Neural progenitor cell (in vitro differentiated cells): Measurements from ENCODE around the gene ARHGAP31. TPM values are rescaled to one million over a fixed set of nuclear protein-coding genes. Genes with fewer than 3 reads are reported as not detected.

Source experiments
- DNase-seq: peaks from one replicate; pipeline ENCODE4 v3.0.0-alpha.2; 2016; ENCODE audit warnings: low spot score
- H2AFZ ChIP-seq: fragments of 200-600 bp; sonication (generic); replicated peaks from 2 replicates; pipeline ENCODE4 v1.6.1; 2016; ENCODE audit warnings: antibody characterized with exemption
- H3F3A ChIP-seq: fragments of 200-600 bp; sonication (generic); 2 replicates; pipeline ENCODE4 v1.6.1; 2016; ENCODE audit warnings: antibody characterized with exemption, low read depth
- H3K27ac ChIP-seq: fragments of 200-600 bp; sonication (generic); 2 replicates; pipeline ENCODE4 v1.5.1; 2016; ENCODE audit warnings: mild to moderate bottlenecking
- H3K27me3 ChIP-seq: fragments of 200-600 bp; sonication (generic); 2 replicates; pipeline ENCODE4 v1.6.1; 2016; ENCODE audit warnings: mild to moderate bottlenecking, moderate library complexity
- H3K36me3 ChIP-seq: fragments of 200-600 bp; sonication (generic); 2 replicates; pipeline ENCODE4 v1.5.1; 2016
- H3K4me1 ChIP-seq: fragments of 200-600 bp; sonication (generic); 2 replicates; pipeline ENCODE4 v1.6.1; 2016; ENCODE audit warnings: mixed run types
- H3K4me2 ChIP-seq: fragments of 200-600 bp; sonication (generic); 2 replicates; pipeline ENCODE4 v1.6.1; 2016
- H3K4me3 ChIP-seq: fragments of 200-600 bp; sonication (generic); 2 replicates; pipeline ENCODE4 v1.5.1; 2016
- H3K79me2 ChIP-seq: fragments of 200-600 bp; sonication (generic); 2 replicates; pipeline ENCODE4 v1.6.1; 2016; ENCODE audit warnings: low read depth
- H3K9ac ChIP-seq: fragments of 200-600 bp; sonication (generic); 2 replicates; pipeline ENCODE4 v1.6.1; 2016
- H3K9me3 ChIP-seq: fragments of 200-600 bp; sonication (generic); 2 replicates; pipeline ENCODE4 v1.5.1; 2016; ENCODE audit warnings: low read depth
- H4K20me1 ChIP-seq: fragments of 200-600 bp; sonication (generic); 2 replicates; pipeline ENCODE4 v1.6.1; 2016; ENCODE audit warnings: low read depth
- H3K27ac Mint-ChIP-seq: 3 replicates; pipeline ENCODE4 v1.8.0; 2021; ENCODE audit warnings: mixed read lengths
- H3K27me3 Mint-ChIP-seq: 2 replicates; pipeline ENCODE4 v1.8.0; 2022; ENCODE audit warnings: low read depth, mild to moderate bottlenecking, inconsistent platforms, moderate library complexity, mixed read lengths; ENCODE audit not compliant: insufficient read depth
- H3K36me3 Mint-ChIP-seq: 3 replicates; pipeline ENCODE4 v1.8.0; 2021; ENCODE audit warnings: mixed read lengths
- H3K4me1 Mint-ChIP-seq: 3 replicates; pipeline ENCODE4 v1.8.0; 2021; ENCODE audit warnings: mixed read lengths
- H3K4me3 Mint-ChIP-seq: 3 replicates; pipeline ENCODE4 v1.8.0; 2021; ENCODE audit warnings: mild to moderate bottlenecking, moderate library complexity, mixed read lengths
- H3K9me3 Mint-ChIP-seq: 3 replicates; pipeline ENCODE4 v1.8.0; 2020; ENCODE audit warnings: mixed read lengths
- EZH2 ChIP-seq: fragments of 200-600 bp; sonication (generic); IDR thresholded peaks from 2 replicates; pipeline ENCODE4 v1.6.1; 2017; ENCODE audit warnings: antibody characterized with exemption, mild to moderate bottlenecking, moderate library complexity
- EZH2phosphoT487 ChIP-seq: fragments of 200-600 bp; sonication (generic); IDR thresholded peaks from 2 replicates; pipeline ENCODE4 v1.6.1; 2017; ENCODE audit warnings: antibody characterized with exemption
- total RNA-seq: library from RNA; depleted of rRNA; stranded (reverse); fragments of >200 nt; gene quantifications from 2 replicates; pipeline ENCODE4 v1.2.3, GENCODE V29; 2015; ENCODE audit warnings: low replicate concordance
- TF ChIP-seq, protein P1 (sequence below): fragments of 200-600 bp; sonication (generic); IDR thresholded peaks from 2 replicates; pipeline ENCODE4 v1.5.1; 2017; ENCODE audit warnings: antibody characterized with exemption, mild to moderate bottlenecking

Gene ARHGAP31
- total RNA-seq, 1 donor from 2014 or later = 0.13 TPM

DNA sequence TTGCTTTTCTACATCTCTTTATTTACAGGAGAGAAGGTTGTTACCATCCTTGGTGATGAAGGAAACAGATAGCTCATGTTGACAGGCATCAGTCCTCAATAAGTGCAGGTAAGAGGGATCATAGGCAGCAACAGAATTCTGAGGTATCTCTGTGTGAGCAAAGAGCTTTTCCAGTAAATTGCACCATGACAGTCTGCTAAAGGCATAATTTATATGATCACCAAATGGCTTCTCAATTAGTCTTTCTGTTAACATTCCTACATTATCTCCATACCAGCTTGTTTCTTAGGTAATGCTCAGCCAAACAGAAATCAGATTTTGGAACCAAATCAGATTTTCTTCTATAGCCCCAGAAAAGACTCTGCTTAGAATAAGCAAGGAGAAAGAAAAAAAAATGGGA, 3.6 kb upstream of the ARHGAP31 start:
- H4K20me1 ChIP-seq = no peaks in the 10 kb centered on the region
- H3K4me3 Mint-ChIP-seq = no peak overlapping the region
- no peak overlapping the region for H3K27ac Mint-ChIP-seq
- H3K27me3 ChIP-seq = peaks cover 39% of the 10 kb centered on the region
- H3K79me2 ChIP-seq = no peaks in the 10 kb centered on the region
- no peak overlapping the region for H3K27ac ChIP-seq
- no peak overlapping the region for H2AFZ ChIP-seq
- H3K4me1 ChIP-seq = peaks cover 7% of the 10 kb centered on the region
- no peaks in the 10 kb centered on the region for H3K36me3 ChIP-seq
- no peaks in the 10 kb centered on the region for H3F3A ChIP-seq
- no peak overlapping the region for H3K4me3 ChIP-seq
- peaks cover 9% of the 10 kb centered on the region for H3K9me3 ChIP-seq
- no peak overlapping the region for H3K4me2 ChIP-seq
- no peak for DNase-seq
- H3K9me3 Mint-ChIP-seq = peaks cover 13% of the 10 kb centered on the region
- TF ChIP-seq EZH2 (no peak), EZH2phosphoT487 (no peak)
- TF ChIP-seq, protein P1, sequence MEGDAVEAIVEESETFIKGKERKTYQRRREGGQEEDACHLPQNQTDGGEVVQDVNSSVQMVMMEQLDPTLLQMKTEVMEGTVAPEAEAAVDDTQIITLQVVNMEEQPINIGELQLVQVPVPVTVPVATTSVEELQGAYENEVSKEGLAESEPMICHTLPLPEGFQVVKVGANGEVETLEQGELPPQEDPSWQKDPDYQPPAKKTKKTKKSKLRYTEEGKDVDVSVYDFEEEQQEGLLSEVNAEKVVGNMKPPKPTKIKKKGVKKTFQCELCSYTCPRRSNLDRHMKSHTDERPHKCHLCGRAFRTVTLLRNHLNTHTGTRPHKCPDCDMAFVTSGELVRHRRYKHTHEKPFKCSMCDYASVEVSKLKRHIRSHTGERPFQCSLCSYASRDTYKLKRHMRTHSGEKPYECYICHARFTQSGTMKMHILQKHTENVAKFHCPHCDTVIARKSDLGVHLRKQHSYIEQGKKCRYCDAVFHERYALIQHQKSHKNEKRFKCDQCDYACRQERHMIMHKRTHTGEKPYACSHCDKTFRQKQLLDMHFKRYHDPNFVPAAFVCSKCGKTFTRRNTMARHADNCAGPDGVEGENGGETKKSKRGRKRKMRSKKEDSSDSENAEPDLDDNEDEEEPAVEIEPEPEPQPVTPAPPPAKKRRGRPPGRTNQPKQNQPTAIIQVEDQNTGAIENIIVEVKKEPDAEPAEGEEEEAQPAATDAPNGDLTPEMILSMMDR = no peak
- no peaks in the 10 kb centered on the region for H3K27me3 Mint-ChIP-seq
- H3K9ac ChIP-seq = no peak overlapping the region
- H3K4me1 Mint-ChIP-seq = peaks cover 15% of the 10 kb centered on the region
- H3K36me3 Mint-ChIP-seq = no peaks in the 10 kb centered on the region

DNA sequence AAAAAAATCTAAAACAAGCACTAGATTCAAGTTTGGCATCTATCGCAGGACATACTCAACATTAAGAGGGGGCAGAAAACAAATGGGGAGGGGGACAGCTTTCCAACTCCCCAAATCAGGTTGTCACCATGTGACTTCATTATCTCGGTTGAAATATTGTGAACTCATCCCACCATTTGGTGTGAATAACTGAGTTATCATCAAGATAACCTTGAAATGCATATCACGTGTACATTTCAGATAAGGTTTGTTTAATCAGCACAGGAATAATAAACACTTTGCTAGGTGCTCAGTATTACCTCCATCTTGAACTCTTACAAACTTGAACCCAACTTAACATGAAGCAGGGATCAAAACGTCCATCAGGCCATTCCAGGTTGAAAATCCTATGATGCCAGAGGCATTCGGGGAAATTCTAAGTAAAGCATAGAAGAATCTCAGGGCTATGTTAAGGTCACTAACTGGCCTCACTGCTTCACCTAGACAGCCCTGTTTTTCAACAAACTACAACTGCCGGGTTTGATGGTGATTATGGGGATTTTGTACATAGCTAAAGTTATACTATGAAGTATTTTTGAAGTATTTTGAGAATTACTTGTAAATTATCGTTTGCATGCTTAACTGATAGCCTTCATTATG, 3.0 kb upstream of the ARHGAP31 start:
- H3K9me3 ChIP-seq = peaks cover 9% of the 10 kb centered on the region
- TF ChIP-seq, protein P1 = no peak
- TF ChIP-seq EZH2 (no peak), EZH2phosphoT487 (no peak)
- no peaks in the 10 kb centered on the region for H3K79me2 ChIP-seq
- peaks cover 45% of the 10 kb centered on the region for H3K27me3 ChIP-seq
- Mint-ChIP-seq H3K36me3 (no peaks in the 10 kb centered on the region), H3K4me3 (no peak overlapping the region), H3K4me1 (peaks cover 21% of the 10 kb centered on the region), H3K27me3 (no peaks in the 10 kb centered on the region), H3K9me3 (peaks cover 8% of the 10 kb centered on the region), H3K27ac (no peak overlapping the region)
- H3K4me1 ChIP-seq = peaks cover 13% of the 10 kb centered on the region
- no peak overlapping the region for H3K27ac ChIP-seq
- H2AFZ ChIP-seq = no peak overlapping the region
- no peaks in the 10 kb centered on the region for H3F3A ChIP-seq
- no peaks in the 10 kb centered on the region for H4K20me1 ChIP-seq
- no peak overlapping the region for H3K4me3 ChIP-seq
- no peak overlapping the region for H3K4me2 ChIP-seq
- no peaks in the 10 kb centered on the region for H3K36me3 ChIP-seq
- DNase-seq = no peak
- no peak overlapping the region for H3K9ac ChIP-seq

DNA sequence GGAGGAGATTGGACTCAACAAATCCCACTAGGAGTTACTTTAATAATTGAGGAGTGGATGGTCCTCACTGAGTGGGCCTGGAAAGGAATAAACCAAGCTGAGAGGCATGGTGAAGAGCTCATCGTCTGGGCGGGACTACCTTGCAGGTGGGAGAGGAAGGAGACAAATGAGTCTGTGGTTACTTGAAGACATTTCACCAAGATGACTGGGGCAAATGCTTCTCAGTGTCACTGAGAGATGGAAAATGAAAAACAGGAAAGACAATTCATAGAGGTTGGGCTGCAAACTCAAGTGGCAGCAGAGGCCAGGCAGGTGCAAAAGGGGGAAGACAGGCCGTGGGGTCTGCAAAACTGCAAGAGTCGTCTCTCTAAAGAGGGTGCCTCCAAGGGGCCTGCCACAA, 1.5 kb upstream of the ARHGAP31 start:
- Histone ChIP-seq H3K4me3 (no peak overlapping the region), H3K27ac (no peak overlapping the region), H4K20me1 (no peaks in the 10 kb centered on the region), H3K9me3 (no peaks in the 10 kb centered on the region), H3F3A (no peaks in the 10 kb centered on the region), H3K9ac (no peak overlapping the region), H3K79me2 (no peaks in the 10 kb centered on the region), H3K4me2 (no peak overlapping the region), H3K4me1 (peaks cover 13% of the 10 kb centered on the region), H3K36me3 (no peaks in the 10 kb centered on the region), H3K27me3 (peaks cover 60% of the 10 kb centered on the region), H2AFZ (no peak overlapping the region)
- H3K9me3 Mint-ChIP-seq = peaks cover 4% of the 10 kb centered on the region
- H3K4me1 Mint-ChIP-seq = peaks cover 31% of the 10 kb centered on the region
- peak overlapping the region; percentile 92 for H3K4me3 Mint-ChIP-seq
- TF ChIP-seq EZH2phosphoT487 (no peak), EZH2 (no peak)
- TF ChIP-seq, protein P1 = no peak
- H3K27ac Mint-ChIP-seq = peak overlapping the region; percentile 8
- DNase-seq = no peak
- H3K27me3 Mint-ChIP-seq = no peaks in the 10 kb centered on the region
- H3K36me3 Mint-ChIP-seq = no peaks in the 10 kb centered on the region
